GM19043 (cell line): Measurements from ENCODE around the gene CACUL1.

Experiments
- ATAC-seq: cut with Tn5 transposase; IDR thresholded peaks from one replicate; pipeline ENCODE4 v1.9.1; 2021; ENCODE audit warnings: low read depth; ENCODE audit not compliant: unreplicated experiment

The CACUL1 gene

DNA sequence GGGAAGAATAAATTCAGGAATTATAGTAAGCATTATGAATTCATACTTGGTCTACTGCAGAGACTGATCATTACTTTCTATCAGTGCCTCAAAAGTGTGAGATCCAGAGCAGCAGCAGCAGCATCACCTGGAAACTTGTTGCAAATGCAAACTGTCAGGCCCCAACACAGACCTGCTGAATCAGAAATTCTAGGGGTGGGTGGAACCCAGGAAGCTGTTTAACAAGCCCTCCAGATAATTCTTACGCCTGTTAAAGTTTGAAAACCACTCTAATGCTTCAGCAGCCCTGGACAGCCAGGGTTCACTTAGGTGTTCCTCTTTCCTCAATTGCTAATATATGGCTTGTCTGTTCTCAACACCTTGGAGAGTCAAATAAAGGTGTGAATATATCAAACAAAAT is 19.5 kb downstream of the CACUL1 start:
- ATAC-seq, result no peak

DNA sequence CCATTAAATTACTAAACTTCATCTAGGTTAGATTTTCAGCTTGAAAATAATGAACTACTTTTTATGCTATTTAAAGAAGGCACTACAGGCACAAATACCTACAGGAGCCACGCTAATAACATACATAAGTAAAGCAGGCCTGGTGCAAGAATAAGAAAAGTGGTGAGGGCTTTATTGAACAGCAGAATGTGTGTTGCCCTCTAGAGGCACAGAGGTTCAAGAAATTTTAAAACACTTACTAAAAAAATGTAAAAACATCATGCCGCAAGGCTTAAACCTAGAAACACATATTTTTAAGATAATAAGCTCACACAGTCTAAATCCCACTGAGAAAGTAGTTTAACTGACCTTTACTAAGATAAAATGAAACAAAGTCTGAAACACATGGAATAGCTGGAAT is 20.3 kb downstream of the CACUL1 start:
- ATAC-seq, result no peak

DNA sequence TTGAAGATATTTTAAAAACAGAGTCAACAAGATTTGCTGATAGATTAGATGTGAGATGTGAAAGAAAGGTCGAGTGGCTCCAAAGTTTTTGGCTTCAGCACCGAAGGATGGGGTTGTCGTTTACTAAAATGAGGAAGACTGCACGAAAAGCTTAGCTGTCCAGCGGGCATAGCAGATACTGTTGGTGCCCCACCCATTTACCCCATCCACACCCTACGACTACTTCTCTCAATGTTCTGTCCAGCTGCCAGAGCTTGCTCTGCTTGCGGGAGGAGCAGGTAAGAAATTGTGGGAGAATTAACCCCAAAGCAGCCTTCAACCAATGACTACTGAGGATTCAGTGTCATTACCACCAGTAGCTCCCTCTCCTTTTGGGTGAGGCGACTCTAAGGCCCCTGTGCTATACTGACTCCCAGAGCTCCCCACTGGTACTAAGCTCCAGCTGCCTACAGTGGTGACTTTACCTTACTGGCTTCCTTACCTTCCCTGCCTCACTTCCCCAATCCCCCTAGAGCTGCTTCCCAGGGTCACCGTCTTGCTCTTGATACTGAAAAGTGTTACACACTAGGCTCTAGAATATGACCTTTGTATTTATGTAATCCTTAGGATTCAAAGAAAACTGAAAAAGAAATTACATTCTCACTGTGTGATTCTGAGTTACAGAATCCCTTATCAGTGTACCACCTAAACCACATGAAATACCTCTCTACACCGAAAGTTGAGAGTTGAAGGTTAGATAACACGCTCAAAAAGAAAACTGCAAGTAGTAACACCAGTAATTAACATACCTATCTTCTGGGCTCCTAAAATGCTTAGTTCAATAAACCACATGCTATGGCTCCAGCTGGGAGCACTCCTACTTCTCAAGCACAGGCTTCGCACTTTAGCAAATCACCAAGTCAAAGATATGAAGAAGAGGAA is 22.3 kb downstream of the CACUL1 start:
- no peak for ATAC-seq

DNA sequence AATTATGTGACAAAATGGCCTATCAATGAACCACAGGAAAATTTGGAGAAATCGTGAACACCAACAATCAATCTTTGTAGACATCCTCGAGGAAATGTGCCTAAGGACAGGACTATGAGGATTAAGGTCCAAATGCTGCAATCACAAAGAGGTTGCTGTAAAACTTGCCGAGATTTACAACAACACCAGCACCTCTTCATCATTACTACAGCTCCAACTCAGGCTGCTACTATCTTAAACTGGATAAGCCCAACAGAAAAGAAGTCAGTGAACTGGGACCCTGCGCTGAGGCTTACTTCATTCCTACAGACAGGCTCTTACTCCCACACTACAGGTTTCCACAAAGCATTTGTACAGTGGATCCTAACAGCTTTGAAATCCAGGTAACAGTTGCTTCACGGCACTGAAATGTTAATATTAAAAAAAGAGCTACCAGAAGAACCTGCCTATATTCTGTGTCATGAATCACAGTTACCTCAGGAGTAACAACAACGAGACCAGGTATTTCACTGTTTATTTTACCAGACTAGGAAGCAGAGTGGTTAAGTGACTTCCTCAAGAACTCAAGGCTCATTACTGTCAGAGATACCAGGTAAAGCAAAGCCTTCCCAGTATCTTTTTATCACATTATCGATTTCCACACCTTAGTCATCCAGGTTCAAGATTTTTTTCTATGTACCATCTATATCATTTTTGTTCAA is 23.9 kb downstream of the CACUL1 start:
- no peak for ATAC-seq

DNA sequence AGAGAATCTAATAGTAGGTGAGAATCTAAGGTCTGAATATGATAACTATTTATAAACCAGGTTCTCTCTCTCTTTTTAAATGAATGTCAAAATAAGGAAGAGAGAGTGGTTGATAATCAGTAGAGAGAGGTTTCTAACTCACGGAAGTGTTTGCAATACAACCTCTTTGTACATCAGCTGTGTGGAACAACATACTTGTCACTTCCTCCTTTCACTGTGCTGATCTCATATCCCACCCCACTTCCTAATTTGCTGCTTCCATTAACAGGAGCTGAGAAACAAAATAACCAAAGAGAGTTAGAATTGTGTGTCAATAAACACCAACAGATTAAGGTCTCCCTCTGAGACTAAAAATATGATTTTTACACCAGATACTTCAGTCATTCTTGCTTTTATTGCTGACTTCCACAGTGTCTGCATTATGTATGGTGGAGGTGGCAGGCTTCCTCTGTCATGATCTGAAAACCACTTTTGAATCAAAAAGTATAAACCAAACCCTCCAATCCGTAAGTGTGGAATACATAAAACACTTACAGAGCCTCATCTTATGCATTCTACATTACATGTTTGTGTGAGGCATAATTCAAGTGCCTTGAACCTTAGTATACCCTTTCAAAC is 25.0 kb downstream of the CACUL1 start:
- peak; percentile 94 for ATAC-seq

DNA sequence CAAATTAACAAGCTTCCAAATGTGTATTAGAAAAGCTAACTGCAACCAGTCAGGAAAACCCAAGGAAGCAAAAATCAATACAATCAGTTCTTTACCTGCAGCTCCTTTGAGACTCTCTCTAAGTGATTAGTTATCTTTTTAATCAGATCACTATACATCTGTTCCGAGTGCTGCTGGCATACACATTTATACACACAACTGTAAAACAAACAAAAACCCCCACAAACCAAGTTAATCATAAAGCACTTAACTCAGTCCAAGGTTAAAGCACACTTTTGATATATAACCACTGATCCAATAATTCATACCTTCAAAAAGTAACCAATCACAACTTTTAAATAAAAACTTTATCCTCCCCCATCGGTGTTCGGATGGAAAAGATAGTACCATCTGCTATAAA is 25.6 kb downstream of the CACUL1 start:
- no peak for ATAC-seq

DNA sequence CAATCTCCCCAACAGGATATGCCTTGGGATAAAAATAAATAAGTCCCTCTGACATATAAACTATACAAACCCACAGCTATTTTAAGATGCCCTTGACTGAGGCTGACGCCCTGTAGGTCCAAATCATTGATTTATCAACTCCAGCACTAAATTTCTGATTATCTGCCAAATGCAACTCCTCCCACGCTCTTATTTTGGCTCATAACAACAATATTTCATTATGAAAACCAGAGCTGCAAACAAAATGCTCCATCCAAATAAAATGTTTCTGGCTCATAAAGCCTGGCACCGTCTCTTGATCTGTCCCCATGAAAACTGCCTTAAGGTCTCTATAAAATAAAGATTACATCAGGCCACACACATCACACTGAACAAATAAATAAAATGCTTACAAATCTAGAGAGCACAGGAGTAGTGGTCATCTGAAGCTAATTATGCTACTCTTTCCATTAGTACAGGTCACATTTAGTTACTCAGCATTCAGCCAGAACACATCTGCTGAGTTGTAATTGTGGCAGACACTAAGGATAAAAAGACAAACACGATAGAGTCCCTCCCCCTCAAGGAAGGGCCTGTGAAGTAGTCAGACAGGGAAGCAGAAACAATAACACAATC is 28.8 kb downstream of the CACUL1 start:
- no peak for ATAC-seq

DNA sequence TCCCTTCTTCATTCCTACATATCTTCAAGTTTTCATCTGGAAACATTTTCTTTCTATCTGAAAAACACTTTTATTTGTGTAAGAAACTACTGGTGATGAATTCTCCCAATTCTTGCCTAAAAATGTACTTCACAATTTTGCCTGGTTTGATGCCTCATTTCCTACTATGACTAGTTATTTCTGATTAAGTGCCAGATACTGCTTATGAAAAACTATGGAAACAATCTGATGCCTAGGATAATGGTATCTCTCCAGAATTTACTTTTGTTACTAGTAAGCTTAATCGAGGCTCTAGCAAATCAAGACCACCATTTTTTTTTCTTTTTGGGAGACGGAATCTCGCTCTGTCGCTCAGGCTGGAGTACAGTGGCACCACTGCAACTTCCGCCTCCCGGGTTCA is 31.3 kb downstream of the CACUL1 start:
- no peak for ATAC-seq

DNA sequence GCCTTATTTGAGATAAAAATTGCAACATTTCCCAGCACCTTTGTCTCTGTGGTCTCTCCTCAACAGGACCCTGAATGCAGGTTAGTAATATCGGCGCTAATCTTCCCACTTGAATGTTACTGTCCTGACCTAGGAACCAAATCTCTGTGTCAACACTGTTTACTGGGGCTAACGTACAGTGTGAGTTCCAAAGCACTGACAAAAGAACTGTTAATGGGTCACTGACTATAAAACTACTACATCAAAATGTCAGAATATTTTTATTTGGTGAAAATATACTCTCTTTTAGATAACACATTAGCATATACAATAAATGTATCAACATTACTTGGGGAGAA is 33.3 kb downstream of the CACUL1 start:
- no peak for ATAC-seq

DNA sequence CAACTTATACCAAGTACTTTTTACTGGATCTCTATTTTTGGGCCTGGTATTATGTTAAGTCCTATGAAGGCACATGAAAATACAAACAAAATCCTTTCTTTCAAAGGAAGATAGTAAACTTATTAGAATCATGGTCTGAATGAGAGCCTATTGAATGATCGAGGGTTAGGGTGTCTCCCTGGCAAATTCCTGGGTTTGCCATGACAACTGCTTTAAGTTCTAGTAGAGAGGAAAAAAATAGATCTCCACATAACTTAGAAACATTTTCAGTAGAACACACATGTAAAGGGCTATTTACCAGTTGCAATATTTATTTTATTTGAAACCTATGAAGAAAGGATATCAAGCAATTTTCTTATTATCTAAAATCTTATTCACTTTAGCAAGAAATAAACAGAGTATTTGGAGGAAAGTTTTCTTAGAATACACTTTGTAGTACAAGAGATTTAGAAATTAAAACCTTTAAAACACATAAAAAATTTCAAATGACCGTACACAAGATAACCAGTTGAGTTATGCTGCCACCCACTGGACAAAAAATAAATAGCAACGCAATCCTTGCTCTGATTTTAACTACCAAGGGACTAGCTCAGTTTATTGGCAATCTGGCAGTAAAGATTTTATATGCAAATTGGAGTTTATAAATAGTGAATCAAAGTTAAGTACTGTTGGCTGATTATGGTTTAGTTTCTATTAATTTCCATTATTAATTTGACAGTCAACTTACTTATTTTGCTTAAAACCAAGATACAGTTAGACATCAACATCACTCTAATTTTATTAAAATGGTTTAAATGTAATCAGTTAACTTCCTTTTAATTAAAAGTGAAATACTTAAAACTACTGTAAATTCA is 33.9 kb downstream of the CACUL1 start:
- ATAC-seq, result no peak

DNA sequence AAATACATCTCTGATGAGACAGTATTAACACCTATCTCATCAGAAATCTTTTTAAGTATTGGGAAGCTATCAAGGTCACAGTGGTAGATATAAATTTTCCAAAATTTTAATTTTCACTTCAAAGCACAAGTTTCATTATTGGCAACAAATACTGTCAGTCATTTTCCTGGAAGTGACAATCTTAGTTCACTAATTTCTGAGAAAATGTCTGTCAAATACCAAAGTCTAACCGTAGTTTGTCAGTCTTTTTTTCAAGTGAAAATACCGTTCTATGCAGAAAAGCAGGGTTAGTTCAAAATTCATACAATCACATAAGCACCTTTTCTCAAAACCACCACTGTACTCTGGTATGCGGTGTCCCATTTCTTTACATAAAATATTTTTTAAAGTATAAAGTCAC is 40.4 kb downstream of the CACUL1 start:
- no peak for ATAC-seq

DNA sequence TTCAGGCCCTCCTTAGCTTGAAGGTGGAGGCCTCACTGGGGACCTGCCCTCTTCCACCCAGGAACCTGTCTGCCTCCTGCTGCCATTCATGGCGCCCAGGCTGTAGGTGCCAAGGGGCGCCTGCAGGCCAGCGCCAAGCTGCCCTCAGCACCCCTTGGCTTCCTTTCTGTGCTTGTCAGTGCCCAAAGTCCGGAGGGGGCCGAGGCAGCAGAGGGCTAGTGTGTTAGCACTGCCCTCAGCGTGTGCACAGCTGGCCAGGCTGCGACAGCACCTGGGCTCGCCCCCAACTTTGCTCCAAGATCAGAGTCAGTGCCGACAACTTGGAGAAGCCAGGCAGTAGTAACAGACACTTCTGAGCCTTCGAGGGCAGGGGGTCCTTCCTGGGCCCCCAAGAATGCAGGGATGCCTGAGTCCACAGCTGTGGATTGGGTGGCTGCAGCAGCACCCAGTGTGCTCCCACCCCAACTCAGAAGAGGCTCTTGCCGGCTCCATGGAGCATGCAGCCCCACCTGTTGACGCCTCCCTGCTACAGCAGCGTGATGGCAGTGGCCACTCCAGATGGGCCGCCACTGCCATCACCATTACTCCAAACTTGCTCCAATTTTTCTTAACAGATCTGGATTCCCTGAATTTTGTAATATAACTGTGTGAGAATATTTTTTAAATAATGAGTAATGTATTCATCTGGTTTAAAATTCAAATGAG is 41.7 kb downstream of the CACUL1 start:
- no peak for ATAC-seq

DNA sequence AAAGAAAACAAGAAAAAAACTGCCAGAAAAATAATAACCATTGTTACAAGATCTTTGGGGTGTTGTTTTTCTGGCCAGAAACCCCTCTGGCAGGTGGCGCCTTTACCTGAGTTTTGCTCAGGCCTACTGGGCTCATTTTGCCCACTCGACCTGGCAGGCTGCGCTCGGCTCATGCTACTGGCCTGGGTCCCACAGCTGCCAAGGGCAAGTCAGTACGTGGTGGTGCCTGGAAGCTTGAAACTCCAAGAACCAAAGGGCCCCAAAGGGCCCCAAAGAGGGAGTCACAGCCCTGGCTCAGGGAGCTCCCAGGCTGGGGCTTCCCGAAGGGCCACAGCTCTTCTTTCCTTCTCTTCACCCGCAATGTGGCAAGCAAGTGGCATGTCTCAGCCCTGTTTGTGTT is 42.7 kb downstream of the CACUL1 start:
- ATAC-seq, result no peak

DNA sequence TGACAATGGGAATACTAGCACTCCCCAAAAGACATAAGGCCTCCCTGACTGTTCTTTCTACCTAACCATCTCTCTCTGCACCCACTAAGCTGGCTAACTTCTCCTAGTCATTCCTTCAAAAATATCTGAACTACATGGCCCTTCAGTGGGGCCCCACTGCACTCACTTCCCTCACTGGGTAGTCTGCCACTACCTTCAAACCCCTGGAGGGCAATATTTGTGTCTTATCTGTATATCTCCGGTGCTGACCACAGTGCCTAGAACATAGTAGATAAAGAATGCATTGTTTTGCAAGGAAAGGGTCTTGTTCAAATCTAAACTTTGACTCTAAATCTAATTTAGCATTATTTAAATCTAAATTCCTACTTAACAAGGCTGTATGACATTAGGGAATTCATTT is 44.3 kb downstream of the CACUL1 start:
- no peak for ATAC-seq

DNA sequence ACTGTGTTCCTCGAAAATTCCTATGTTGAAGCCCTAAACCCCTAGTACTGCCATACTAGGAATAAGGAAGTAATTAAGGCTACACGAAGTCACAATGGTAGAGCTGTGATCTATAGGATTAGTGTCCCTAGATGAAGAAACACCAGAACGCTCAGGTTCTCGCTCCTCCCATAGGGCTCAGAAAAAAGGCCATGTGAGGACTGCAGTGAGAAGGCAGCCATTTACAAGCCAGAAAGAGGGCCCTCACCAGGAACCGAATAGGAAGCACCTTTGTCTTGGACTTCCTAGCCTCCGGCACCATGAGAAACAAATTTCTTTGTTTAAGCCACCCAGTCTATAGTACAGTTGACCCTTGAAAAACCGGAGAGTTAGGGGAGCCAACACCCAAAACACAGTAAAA is 46.2 kb downstream of the CACUL1 start:
- no peak for ATAC-seq

DNA sequence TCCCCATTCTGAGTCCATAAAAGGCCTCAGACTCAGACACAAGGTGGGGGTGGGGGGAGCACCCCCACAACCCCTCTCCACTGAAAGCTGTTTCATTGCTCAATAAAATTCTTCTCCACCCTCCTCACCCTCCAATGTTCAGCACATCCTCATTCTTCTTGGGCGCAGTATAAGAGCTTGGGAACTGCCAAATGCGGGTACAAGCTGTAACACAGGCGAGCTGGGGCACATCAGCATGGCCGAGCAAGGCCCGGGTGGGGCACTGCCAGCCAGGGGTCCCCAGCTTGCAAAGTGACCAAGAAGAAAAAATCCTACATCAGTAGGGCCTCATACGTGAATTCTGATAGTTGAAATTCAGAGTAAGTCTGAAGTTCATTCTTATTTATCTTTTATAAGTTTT is 50.1 kb downstream of the CACUL1 start:
- ATAC-seq, result no peak

DNA sequence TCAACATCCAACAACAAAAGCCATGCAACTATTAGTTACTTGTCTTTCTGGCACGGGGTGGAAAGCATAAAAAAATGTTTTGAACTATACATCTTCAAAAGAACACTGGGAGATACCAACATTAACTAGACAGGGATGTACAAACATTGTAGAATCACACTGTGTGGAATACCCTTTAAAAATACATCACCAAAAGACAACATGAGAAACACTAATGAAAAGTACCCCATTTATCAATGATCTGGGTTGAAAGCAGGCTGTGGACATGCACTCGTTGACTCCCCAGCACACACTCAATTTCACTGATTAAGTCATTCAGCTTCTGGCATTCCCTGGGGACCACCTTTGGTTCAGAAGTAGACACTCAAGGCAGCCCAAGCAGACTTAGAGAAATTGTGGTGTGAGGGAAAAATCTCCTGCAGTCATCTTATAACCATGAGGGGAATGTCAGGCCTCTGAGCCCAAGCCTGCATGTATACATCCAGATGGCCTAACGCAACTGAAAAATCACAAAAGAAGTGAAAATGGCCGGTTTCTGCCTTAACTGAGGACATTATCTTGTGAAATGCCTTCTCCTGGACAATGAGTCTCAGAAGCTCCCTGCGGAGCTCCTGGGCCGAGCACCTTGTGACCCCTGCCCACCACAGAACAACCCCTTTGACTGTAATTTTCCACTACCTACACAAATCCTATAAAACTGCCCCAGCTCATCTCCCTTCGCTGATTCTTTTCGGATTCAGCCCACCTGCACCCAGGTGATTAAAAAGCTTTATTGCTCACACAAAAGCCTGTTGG is 53.0 kb downstream of the CACUL1 start:
- no peak for ATAC-seq

DNA sequence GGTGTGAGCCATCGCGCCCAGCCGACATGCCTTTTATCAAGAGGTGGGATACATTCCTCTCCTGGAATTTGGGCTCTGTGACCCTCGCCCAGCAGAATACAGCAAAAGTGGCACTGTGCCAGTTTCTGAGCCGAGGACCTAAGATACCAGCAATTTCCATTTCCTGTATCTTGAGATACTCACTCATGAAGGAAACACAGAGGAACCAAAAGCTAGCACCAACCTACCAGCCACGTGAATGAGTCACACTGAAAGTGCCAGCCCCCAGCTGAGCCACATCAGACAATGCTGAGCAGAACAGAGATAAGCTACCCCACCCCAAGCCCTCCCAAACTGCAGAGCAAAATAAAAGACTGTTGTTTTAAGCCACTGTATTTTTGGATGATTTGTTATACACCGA is 56.3 kb downstream of the CACUL1 start:
- ATAC-seq, result peak; percentile 94

DNA sequence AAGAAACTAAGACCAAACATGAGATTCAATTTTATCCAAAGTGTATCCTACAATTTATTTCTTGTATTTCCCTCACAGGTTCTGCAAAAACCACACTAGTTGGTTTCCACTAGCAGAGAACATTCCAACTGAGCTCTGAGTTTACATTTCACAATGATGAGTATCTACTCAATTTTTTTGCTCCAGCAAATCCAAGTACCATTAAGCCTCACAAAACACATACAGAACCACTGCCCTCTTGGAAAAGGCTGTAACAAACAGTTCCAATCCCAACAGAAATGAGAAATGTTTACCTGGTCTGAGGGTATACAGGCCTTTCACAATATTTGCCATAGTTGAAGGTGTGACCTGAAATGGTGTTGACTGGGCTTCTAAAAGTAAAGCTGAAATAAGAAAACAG is 59.9 kb downstream of the CACUL1 start:
- ATAC-seq, result no peak
